Stomach (tissue), 4 donors: ENCODE data around the gene SKP1.

Experiments used
- CTCF ChIP-seq, 7 experiments: fragments of 450-650 bp in 4 of 7; fragments of 200-600 bp in 3 of 7; sonication (generic) in 3 of 7; IDR thresholded peaks; one replicate each; pipeline ENCODE4 v1.5.1; 2016 to 2019; ENCODE audit warnings: antibody characterized with exemption in 7 of 7, control low read depth in 2 of 7, mild to moderate bottlenecking in 1 of 7
- EP300 ChIP-seq: sonication (generic); formaldehyde crosslinking; IDR thresholded peaks from one replicate; pipeline ENCODE4 v1.6.1; 2017; ENCODE audit warnings: antibody characterized with exemption
- POLR2A ChIP-seq, 4 donors: fragments of 450-650 bp; IDR thresholded peaks; one replicate each; pipeline ENCODE4 v1.6.1; 2016; ENCODE audit warnings: antibody characterized with exemption in 4 of 4, control low read depth in 2 of 4, mild to moderate bottlenecking in 1 of 4, moderate library complexity in 1 of 4

- TF ChIP-seq POLR2A (IDR thresholded peaks at IDR 0.05) = no peak
- TF ChIP-seq CTCF (IDR thresholded peaks at IDR 0.05) = no peak
- TF ChIP-seq EP300 = no peak
Observed at GRCh38 chr5:134110382-134110781, 66.4 kb downstream of the SKP1 start.
